ENCODE measurements around the gene ERC2.

- no peak for TF ChIP-seq CTCF (IDR thresholded peaks at IDR 0.05)
- no peak for TF ChIP-seq POLR2A (IDR thresholded peaks at IDR 0.05)
Observed at GRCh38 chr3:55719006-55719405, 749.3 kb downstream of the ERC2 start.
